ENCODE results near the gene NKAPL.
A peak's percentile ranks its signal among the peaks of the same experiment; 100 is the strongest.

NKAPL gene

GRCh38 chr6:28245206-28245941 is 13.7 kb upstream of the NKAPL start:
- DNase-seq (ENCODE audit: low read depth in 2 of 2) = no peak

- no peak for DNase-seq (ENCODE audit: low read depth in 2 of 2)
Observed at GRCh38 chr6:28248916-28249315, 10.2 kb upstream of the NKAPL start.

GRCh38 chr6:28250747-28251146 is 8.3 kb upstream of the NKAPL start:
- no peak for DNase-seq (ENCODE audit: low read depth in 2 of 2)

- no peak for DNase-seq (ENCODE audit: low read depth in 2 of 2)
Observed at GRCh38 chr6:28251661-28252008, 7.5 kb upstream of the NKAPL start.

GRCh38 chr6:28252009-28252975 is 6.8 kb upstream of the NKAPL start, which contains the start of gene ZKSCAN4:
Gene ZKSCAN4 (minus strand): TSS chr6:28252269. CDS start chr6:28251980, 289 bp downstream.
- DNase-seq (ENCODE audit: low read depth in 2 of 2) = peak; percentile 81

- no peak for DNase-seq (ENCODE audit: low read depth in 2 of 2)
Observed at GRCh38 chr6:28254121-28254519, 5.0 kb upstream of the NKAPL start.

GRCh38 chr6:28257042-28257441 is 2.1 kb upstream of the NKAPL start:
- no peak for DNase-seq (ENCODE audit: low read depth in 2 of 2)

GRCh38 chr6:28263922-28264321 is 4.8 kb downstream of the NKAPL start:
- DNase-seq (ENCODE audit: low read depth in 2 of 2) = no peak

GRCh38 chr6:28264834-28265401 is 5.8 kb downstream of the NKAPL start:
- DNase-seq (ENCODE audit: low read depth in 2 of 2) = no peak

- DNase-seq (ENCODE audit: low read depth in 2 of 2) = no peak
Observed at GRCh38 chr6:28266563-28266961, 7.5 kb downstream of the NKAPL start.

GRCh38 chr6:28266962-28267694 is 8.0 kb downstream of the NKAPL start, which contains the start of gene ZSCAN26:
Gene ZSCAN26 (plus strand): TSS chr6:28267143. CDS start chr6:28271920, 4,777 bp downstream.
- DNase-seq (ENCODE audit: low read depth in 2 of 2) = peak; percentile 78 to 80

GRCh38 chr6:28267695-28268059 is 8.6 kb downstream of the NKAPL start:
- no peak for DNase-seq (ENCODE audit: low read depth in 2 of 2)

GRCh38 chr6:28269492-28269891 is 10.4 kb downstream of the NKAPL start:
- peak; percentile 53 for DNase-seq (ENCODE audit: low read depth in 2 of 2)

GRCh38 chr6:28274888-28275287 is 15.8 kb downstream of the NKAPL start:
- no peak for DNase-seq (ENCODE audit: low read depth in 2 of 2)

- no peak for DNase-seq (ENCODE audit: low read depth in 2 of 2)
Observed at GRCh38 chr6:28277746-28278145, 18.6 kb downstream of the NKAPL start.

GRCh38 chr6:28280595-28281287 is 21.6 kb downstream of the NKAPL start:
- DNase-seq (ENCODE audit: low read depth in 2 of 2) = no peak

- DNase-seq (ENCODE audit: low read depth in 2 of 2) = peak; percentile 44 to 46
Observed at GRCh38 chr6:28281288-28282064, 22.4 kb downstream of the NKAPL start, which contains the start of gene PGBD1. Gene PGBD1 (plus strand): TSS chr6:28281572. CDS start chr6:28283814, 2,242 bp downstream.

GRCh38 chr6:28282926-28283325 is 23.8 kb downstream of the NKAPL start:
- no peak for DNase-seq (ENCODE audit: low read depth in 2 of 2)

- DNase-seq (ENCODE audit: low read depth in 2 of 2) = no peak
Observed at GRCh38 chr6:28291573-28291972, 32.5 kb downstream of the NKAPL start.

- DNase-seq (ENCODE audit: low read depth in 2 of 2) = no peak
Observed at GRCh38 chr6:28295326-28295725, 36.2 kb downstream of the NKAPL start.
